NCI-H146 treated with DMSO at 0.1 percent for 48 hours (cell line): ENCODE measurements around the gene AMPD1.

ENCODE experiments used
- DNase-seq: peaks from one replicate; lab custom pipeline; 2025; ENCODE audit not compliant: unreplicated experiment; lab: John Stamatoyannopoulos, UW

The AMPD1 gene

GRCh38 chr1:114700036-114700600 is 4.8 kb upstream of the AMPD1 start:
- no peak for DNase-seq

DNA sequence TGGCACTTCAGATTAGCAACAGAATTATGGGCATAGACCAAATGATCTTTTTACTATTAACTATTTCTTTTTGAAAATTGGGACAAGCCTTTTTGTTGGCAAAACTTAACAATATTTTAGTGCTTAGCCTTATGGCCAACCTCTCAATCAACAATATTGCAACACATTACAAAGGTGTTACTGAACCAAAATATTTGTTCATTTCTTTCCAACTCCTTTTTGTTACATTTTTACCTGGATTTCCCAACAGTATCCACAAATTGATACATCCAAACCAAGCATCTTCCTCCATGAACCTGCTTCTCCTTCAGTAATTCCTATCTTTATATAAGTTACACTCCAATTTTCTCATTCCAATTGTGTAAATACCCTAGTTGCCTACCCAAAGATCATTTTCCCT is 1.5 kb upstream of the AMPD1 start:
- DNase-seq = no peak

DNA sequence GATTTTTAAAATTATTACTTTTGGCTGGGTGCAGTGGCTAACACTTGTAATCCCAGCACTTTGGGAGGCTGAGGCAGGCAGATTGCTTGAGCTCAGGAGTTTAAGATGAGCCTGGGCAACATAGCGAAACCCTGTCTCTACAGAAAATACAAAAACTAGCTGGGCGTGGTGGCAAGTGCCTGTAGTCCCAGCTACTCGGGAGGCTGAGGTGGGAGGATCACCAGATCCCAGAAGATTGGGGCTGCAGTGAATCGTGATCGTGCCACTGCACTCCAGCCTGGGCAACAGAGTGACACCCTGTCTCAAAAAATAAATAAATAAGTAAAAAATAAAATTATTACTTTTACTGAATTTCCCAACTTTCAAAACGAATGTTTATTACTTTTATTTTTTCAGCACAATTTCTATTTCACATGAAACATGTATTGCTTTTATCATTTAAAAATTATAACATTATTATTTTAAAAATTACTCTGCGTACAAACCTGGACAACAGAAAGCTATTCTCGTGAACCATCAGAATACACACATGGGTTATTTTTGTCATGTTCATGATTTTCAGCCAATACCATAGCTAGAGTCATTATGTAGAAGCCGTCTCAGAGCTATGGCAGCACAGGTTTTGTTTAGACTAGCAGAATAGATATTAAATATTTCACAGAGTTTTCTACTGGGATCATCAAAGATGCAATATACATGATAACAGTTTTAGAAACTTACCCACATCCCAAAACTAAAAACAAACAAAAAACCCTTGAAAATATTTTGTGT is 621 bp downstream of the AMPD1 start:
- no peak for DNase-seq

DNA sequence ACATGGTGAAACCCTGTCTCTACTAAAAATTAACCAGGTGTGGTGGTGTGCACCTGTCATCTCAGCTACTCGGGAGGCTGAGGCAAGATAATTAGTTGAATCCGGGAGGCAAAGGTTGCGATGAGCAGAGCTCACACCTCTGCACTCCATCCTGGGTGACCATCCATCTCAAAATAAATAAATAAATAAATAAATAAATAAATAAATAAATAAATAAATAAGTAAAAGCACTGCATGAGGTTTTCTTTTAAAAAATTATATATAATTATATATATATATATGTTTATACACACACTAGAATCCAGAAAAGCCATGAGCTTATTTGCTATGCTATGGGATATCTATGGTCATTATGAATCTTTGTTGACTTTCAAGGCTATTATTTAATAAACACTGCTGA is 2.4 kb downstream of the AMPD1 start:
- DNase-seq = no peak

DNA sequence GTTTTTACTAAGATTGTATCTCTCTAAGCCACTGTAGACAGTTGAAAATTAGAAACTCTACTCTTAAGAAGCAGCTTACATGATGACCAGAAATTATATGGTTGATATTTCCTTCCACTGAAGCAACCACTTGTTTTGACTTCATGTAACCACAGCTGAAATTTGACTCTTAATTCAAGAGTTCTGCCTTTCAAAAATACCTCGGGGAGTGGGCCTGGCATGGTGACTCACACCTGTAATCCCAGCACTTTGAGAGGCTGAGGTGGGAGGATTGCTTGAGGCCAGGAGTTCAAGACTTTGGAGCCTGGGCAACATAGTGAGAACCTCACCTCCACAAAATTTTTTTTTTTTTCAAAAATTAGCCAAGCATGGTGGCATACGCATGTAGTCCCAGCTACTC is 4.3 kb downstream of the AMPD1 start:
- no peak for DNase-seq

GRCh38 chr1:114690148-114690547 is 5.2 kb downstream of the AMPD1 start:
- DNase-seq = no peak

DNA sequence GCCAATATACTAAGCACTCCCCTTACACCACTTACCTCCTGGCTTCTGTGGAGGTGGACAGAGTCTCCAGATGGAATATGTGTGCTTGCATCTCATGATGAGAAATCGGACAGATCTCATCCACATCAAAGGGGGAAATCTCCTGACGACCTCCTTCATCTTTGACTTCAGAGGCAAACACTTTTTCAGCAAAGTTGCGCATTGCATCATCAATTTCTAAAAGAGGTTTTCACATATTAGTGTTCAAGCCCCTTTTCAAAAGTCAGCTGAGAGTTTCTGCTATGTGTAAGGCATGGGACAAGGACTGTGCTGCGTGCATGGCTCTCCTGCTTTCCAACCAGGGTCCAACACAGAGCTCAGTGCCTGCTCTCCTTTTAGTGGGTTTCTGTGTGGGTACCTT is 6.8 kb downstream of the AMPD1 start:
- no peak for DNase-seq

- DNase-seq = no peak
Observed at GRCh38 chr1:114685851-114686250, 9.5 kb downstream of the AMPD1 start.

- DNase-seq = no peak
Observed at GRCh38 chr1:114677691-114678090, 17.7 kb downstream of the AMPD1 start.

- no peak for DNase-seq
Observed at GRCh38 chr1:114676115-114676514, 19.2 kb downstream of the AMPD1 start.

DNA sequence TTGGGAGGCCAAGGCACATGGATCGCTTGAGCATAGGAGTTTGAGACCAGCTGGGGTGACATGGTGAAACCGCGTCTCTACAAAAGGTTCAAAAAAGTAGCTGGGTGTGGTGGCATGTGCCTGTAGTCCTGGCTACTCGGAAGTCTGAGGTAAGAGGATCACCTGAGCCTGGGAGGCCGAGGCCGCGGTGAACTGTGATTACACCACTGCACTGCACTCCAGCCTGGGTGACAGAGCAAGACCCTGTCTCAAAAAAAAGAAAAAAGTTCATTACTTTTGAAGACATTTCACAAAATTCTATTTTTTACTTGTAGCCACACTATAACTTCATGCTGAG is 23.4 kb downstream of the AMPD1 start:
- no peak for DNase-seq

DNA sequence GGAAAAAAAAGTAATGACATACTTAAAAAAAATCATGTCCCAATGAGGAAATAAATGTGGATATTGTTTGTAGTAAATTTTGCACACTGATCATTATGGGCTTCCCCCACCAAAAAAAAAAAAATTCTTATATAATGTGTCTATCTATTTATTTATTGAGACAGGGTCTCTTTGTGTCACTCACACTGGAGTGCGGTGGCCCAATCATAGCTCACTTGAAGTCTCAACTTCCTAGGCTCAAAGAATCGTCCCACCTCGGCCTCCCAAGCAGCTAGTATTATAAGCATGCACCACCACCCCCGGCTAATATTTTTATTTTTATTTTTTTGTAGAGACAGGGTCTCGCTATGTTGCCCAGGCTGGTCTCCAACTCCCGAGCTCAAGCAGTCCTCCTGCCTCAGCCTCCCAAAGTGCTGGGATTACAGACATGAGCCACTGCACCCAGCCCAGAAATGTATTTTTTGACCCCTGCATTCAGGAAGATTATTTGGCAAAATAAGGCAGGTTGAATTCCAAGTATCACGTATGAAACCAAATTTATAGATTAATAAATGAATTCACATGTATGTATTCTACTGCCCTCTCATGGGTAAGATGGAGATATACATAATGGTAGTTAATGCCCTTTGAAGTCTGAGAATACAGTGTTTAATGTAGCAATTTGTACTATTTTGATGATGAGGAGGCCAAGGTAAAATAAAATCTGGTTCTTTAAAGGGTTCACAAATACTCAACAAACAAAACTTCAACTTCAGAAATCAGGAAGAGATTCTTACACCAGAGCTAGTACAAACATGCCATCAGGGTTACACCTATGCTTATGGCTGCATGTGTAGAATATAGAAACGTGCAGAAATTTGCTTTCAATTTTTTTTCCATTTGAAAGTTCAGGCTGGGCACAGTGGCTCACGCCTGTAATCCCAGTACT is 24.1 kb downstream of the AMPD1 start:
- DNase-seq = no peak

DNA sequence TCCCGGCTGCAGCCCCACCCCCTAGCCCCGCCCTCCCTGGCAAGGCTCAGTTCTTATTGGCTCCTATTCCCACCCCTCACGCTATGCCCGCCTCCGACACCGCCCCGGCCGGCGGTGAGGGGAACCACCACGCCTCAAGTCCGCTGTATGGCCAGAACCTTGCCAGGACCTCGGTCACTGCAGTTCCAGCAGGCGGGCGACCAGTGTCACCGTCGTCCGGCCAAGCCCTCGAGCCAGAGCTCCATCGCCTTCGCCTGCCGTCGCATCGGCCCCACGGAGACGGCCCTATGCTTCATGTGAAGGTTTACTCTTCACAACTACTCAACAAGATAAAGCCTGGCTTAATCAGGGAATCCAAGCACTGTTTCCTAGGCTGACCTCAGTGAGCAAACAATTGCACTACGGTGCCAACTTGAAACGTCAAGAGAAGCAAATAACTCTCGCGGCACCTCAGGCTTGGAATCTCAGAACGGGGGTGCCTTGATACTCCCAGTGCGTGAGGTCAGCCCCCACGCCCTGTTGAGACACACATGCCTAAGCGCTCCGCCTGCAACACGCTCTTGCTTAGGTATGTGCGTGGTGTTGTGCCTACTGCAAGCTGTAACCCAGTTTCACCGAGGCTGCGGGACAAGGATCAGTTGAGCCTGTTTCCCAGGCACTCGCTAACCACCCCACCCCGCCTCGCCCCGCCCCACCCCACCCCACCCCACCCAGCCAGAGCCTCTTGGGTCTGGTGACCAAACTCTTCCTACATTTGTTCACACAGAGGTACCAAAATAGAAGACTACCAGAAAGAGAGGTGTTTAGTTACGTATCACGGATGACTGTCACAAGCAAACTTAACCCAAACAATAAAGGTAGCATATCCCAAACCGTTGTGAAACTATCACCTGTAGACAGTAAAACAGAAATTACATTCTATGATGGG is 25.0 kb downstream of the AMPD1 start:
- peak; percentile 40 for DNase-seq

GRCh38 chr1:114669562-114670082 is 25.7 kb downstream of the AMPD1 start, which contains the start of gene DENND2C:
TSS of gene DENND2C (minus strand) at chr1:114670049. CDS start at chr1:114625984, 44,065 bp downstream.
- no peak for DNase-seq

DNA sequence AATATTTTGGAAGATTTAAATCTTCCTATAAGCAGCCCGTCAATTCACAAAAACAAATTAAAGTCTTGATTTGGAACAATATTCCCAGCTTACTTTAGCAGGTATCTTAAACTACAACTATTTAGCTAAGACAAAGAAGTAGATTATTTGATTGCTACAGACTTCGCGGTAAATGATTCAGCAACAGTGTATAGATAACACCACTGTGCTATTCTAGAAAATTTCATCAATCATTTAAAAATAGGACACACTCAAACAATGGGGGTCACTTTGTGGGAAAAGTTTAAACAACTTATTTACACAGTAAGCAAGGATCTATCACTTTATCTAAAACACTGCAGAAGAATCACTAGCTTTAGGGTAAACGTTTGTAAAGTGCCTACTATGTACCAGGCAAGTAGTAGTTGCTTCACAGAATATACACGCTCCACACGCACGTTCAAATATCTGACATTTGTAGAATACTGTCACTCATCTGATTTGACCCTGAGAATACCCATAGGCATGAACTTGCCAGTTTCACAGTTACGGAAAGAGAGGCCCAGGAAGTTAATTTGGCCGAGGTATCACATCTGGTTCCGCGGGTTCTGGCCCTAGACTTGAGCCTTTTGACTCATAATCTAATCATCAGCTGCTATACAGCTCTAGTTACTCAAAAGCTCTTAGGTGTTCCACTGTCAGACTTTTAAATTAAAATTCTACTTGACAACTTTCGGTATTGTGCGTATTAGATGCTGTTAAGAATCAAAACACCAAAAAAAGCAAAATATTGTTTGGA is 26.4 kb downstream of the AMPD1 start:
- no peak for DNase-seq

DNA sequence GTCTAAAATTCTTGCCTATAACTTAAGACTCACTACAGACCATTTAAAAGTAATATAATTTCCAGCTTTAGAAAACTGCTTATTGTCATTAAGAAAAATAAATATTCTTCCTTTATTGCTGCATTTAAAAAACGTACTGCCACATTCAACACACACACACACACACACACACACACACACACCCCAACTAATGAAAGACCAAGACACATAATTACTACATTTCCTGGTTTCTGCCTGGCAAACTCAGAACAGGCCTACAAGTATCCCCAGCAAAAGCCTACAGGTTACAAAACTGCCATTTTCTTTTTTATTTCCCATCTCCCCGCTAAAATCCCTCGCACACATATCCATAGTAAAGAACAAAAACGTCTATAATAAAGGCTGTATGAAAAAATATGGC is 27.0 kb downstream of the AMPD1 start:
- DNase-seq = no peak

DNA sequence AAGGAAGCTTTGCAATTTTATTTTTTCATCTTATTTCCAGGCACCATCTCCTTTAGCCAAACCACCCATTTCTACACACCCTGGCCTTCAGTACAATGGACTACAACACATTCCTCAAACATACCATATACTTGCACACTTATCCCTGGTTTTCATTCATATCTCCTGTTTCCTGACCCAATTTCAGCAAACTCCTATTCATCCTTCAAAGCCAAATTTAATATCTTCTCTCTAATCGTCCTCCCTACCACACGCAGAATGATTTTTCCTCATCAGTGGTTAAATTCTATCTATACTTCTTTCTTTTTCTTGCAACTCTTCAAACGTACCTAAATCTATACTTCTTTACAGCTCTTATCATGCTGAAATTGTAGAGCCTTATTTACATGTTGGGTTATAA is 28.4 kb downstream of the AMPD1 start:
- no peak for DNase-seq

GRCh38 chr1:114660238-114660637 is 35.1 kb downstream of the AMPD1 start:
- DNase-seq = no peak

DNA sequence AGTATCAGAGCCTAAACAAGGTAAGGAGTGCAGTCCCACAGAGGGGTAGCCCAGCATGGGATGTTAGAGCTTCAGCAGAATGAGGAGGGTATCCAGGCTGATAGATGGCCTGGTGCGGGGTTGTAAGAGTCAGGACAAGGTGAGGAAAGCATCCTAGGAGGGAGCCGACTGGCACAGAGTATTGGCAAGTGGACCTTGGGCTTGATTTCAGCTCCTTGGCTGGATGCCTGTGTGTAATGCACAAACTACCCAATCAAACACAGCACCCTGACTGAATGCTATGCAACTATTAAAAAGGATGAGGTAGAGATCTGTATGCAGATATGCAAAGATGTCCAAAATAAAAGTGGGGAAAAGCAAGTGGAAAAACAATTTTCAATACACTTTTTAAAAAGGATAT is 43.5 kb downstream of the AMPD1 start:
- no peak for DNase-seq

GRCh38 chr1:114648503-114648902 is 46.8 kb downstream of the AMPD1 start:
- no peak for DNase-seq
